GM12874 (cell line): ENCODE results near the gene STRN4.

Experiments
- TF ChIP-seq, protein P1 (sequence below): IDR thresholded peaks from 2 replicates; pipeline ENCODE4 v1.5.1; 2011; ENCODE audit warnings: low read depth, mild to moderate bottlenecking, control low read depth, low read length, moderate library complexity; ENCODE audit not compliant: insufficient read depth

The STRN4 gene, protein sequence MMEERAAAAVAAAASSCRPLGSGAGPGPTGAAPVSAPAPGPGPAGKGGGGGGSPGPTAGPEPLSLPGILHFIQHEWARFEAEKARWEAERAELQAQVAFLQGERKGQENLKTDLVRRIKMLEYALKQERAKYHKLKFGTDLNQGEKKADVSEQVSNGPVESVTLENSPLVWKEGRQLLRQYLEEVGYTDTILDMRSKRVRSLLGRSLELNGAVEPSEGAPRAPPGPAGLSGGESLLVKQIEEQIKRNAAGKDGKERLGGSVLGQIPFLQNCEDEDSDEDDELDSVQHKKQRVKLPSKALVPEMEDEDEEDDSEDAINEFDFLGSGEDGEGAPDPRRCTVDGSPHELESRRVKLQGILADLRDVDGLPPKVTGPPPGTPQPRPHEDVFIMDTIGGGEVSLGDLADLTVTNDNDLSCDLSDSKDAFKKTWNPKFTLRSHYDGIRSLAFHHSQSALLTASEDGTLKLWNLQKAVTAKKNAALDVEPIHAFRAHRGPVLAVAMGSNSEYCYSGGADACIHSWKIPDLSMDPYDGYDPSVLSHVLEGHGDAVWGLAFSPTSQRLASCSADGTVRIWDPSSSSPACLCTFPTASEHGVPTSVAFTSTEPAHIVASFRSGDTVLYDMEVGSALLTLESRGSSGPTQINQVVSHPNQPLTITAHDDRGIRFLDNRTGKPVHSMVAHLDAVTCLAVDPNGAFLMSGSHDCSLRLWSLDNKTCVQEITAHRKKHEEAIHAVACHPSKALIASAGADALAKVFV

DNA sequence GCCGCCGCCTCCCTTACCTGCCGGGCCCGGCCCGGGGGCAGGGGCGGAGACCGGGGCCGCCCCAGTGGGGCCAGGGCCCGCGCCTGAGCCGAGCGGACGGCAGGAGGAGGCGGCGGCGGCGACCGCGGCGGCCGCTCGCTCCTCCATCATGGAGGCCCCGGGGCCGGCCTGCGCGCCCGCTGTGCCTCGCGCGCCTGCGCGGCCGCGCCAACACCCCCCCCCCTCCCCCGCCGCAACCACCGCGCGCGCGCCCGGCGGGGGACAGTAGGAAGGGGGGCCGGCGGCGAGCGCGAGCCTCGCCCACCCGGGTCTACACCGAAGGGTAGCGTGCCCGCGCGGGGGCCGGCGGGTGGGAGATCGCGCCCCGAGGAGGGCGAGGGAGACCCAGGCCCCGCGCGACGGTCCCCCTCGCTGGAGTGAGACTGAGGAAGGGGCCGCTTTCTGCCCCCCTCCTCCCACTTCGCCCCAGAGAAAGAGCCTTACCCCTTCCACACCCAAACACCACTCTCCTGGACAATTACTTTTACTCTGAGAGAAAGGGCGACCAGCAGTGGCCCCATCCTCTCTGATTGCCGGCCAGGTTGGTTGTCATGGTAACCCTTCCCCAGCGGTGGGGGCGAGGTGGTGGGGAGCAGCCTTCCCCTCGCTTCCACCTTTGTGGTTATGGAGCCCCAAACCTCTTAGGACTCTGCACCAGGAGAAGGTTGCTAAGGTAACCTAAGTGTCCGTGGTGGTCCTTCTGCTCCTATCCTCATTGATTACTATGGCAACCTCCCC, at the start of gene STRN4:
TSS of gene STRN4 (minus strand) at position 170 of the 777 bp plus-strand sequence. CDS start at position 150, 20 bp downstream.
- TF ChIP-seq, protein P1, sequence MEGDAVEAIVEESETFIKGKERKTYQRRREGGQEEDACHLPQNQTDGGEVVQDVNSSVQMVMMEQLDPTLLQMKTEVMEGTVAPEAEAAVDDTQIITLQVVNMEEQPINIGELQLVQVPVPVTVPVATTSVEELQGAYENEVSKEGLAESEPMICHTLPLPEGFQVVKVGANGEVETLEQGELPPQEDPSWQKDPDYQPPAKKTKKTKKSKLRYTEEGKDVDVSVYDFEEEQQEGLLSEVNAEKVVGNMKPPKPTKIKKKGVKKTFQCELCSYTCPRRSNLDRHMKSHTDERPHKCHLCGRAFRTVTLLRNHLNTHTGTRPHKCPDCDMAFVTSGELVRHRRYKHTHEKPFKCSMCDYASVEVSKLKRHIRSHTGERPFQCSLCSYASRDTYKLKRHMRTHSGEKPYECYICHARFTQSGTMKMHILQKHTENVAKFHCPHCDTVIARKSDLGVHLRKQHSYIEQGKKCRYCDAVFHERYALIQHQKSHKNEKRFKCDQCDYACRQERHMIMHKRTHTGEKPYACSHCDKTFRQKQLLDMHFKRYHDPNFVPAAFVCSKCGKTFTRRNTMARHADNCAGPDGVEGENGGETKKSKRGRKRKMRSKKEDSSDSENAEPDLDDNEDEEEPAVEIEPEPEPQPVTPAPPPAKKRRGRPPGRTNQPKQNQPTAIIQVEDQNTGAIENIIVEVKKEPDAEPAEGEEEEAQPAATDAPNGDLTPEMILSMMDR = no peak

DNA sequence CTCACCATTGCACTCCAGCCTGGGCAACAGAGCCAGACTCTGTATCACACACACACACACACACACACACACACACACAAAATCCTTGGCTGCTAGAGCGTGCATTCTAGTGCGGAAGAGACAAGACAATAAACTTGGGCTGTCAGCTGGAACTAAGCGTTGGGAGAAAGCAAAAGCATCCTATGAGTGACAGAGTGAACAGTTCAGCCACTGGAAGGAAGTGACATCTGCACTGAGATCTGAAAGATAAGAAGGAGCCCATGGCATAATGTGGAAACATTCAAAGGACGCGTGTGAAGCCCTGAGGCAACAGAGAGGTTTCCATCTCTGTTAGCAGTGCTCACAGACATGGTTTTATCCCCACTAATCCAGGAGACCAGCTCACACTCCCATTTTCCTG, 45.7 kb upstream of the STRN4 start:
- TF ChIP-seq, protein P1 = no peak

DNA sequence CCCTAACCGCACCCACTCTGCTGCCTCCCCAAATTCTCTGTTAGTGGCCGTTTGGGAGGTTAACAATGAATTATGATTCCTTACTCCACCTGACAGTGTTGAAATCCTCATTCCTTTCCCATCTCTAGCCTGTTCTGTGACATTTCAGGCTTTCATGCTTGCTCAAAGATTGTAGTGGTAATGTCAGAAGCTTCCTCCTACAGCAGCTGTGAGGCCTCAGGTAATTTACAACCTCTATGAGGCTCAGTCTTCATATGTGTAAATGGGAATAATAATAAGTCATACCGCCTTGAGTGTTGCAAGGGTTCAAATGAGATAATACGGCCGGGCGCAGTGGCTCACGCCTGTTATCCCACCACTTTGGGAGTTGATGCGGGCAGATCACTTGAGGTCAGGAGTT, 43.1 kb upstream of the STRN4 start:
- TF ChIP-seq, protein P1 = no peak

DNA sequence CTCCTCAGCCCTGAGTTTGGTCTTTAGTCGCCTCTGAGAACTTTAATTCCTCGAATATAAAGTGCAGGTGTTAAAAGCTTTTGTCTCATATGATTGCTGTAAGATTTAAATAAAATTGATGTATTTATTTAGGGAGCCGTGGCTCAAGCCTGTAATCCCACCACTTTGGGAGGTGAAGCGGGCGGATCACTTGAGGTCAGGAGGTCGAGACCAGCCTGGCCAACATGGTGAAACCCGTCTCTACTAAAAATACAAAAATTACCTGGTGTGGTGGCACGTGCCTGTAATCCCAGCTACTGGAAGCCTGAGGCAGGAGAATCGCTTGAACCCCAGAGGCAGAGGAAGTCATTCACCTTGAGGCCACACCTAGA, 42.7 kb upstream of the STRN4 start:
- TF ChIP-seq, protein P1 = no peak

DNA sequence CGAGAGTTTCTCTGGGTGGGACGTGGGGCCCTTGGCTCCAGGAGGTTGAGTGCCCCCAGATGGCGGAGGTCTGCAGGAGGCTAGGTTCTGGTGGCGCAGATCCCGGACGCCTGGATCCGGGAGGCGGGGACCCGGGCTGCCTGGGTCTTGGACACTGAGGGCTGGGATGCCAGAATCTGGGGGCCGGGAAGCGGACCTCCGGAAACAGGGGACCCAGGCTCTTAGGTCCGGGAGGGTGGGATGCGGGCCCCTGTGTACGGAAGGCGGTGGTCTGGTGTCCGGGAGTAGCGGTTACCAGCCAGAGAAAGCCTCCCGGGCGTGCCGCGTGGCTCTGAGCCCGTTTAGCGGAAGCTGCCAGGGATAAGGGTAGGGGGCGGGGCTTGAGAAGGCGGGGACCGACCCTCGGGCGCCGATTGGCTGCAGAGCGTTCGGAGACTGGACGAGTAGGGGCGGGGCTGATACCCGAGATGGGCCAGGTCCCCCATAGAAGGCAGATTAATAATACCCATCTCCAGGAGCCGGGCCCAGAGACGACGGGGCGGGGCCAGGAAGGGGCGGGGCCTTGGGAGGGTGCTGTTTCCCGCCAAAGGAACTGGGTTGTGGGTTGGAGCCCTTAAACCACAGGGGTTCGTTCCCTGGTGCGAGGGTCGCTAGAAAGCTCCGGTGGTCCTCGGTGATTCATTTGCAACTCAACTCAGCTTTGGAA, 42.2 kb upstream of the STRN4 start, which contains the start of gene SLC1A5:
TSS of gene SLC1A5 (minus strand) at position 333 of the 706 bp plus-strand sequence. CDS start 629 bp downstream, outside the sequence.
- TF ChIP-seq, protein P1 = no peak

DNA sequence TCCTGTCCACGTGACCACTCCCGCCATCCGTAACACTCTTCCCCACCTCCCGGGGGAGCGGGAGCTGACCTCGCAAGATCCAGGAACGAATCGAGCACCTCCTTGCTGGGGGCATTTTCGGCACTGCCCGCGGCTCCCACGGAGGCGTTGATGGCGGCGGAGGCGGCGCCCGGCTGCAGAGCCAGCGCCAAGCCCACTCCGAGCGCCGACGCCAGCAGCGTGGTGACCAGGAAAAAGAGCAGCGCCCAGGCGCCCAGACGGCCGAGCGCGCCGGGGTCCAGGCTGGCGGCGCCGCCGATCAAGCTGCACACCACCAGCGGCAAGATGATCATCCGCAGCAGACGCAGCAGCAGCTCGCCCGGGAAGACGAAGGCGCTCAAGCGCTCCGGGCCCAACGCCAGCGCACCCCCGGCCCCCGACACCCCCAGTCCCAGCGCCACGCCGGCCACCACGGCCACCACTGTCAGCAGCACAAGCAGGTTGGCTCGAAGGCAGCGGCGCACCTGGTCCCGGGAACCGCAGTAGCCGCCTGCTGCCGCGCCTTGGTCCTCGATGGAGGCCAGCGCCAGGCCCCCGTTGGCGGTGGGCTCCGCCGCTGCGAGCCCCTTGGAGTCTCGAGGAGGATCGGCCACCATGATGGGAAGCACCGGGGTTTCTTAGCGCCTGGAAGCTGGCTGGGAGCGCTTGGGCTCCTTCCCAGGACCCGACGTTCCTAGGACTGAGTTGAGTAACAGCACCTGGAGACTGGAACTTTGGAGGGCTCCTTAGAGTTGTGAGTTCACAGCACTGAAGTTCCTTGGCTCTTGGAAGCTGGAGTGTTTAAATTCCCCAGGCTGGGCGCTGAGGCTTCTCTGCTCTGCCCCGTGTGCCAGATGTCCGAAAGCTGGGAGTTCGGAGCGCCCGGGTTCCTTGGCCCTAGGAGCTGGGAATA, 41.3 kb upstream of the STRN4 start:
- TF ChIP-seq, protein P1 = no peak
